H1 (cell line): Measurements from ENCODE around the gene ESR1. TPM values are rescaled to one million over a fixed set of nuclear protein-coding genes. Genes with fewer than 3 reads are reported as not detected.

Experiments used
- CTCF ChIA-PET: fragments of 300-600 bp; sonication (Branson Sonifier 250); formaldehyde crosslinking; loops from one replicate; lab custom pipeline; 2021; ENCODE audit not compliant: partially characterized antibody; lab: Charles Lee
- POLR2A ChIA-PET: fragments of 300-600 bp; sonication (Branson Sonifier 250); formaldehyde crosslinking; loops from one replicate; lab custom pipeline; 2021; ENCODE audit warnings: inconsistent platforms; ENCODE audit not compliant: partially characterized antibody; lab: Charles Lee
- DNase-seq, 2 experiments: peaks; one replicate each; pipeline versions ENCODE4 v3.0.0 to v3.0.0-alpha.2; 2010 to 2022; ENCODE audit warnings: low spot score in 2 of 2, low read depth in 1 of 2, mixed read lengths in 1 of 2
- FAIRE-seq: peaks from 2 replicates; lab custom pipeline; 2011; peaks lifted over from hg19 to GRCh38; lab: Jason Lieb, UNC
- H2AFZ ChIP-seq: 2 replicates; pipeline ENCODE4 v1.8.1; 2012; ENCODE audit warnings: low read length, inconsistent platforms
- H2AK5ac ChIP-seq: 2 replicates; pipeline ENCODE4 v1.6.1; 2013; ENCODE audit warnings: low read depth, low read length
- H2BK120ac ChIP-seq: replicated peaks from 2 replicates; pipeline ENCODE3; 2013; ENCODE audit warnings: low read depth, low read length, inconsistent platforms
- H2BK12ac ChIP-seq: 2 replicates; pipeline ENCODE4 v1.6.1; 2013; ENCODE audit warnings: low read depth, low read length
- H2BK15ac ChIP-seq: 2 replicates; pipeline ENCODE4 v1.6.1; 2013; ENCODE audit warnings: low read length
- H2BK20ac ChIP-seq: 2 replicates; pipeline ENCODE4 v1.6.1; 2013; ENCODE audit warnings: low read length
- H2BK5ac ChIP-seq: 2 replicates; pipeline ENCODE4 v1.6.1; 2013; ENCODE audit warnings: low read depth, low read length
- H3K14ac ChIP-seq: 2 replicates; pipeline ENCODE4 v1.6.1; 2013; ENCODE audit warnings: inconsistent platforms; ENCODE audit not compliant: insufficient read length
- H3K18ac ChIP-seq: 2 replicates; pipeline ENCODE4 v1.6.1; 2013; ENCODE audit warnings: low read length; ENCODE audit errors: extremely low read depth
- H3K23ac ChIP-seq: 2 replicates; pipeline ENCODE4 v1.6.1; 2013; ENCODE audit warnings: inconsistent platforms; ENCODE audit not compliant: insufficient read length
- H3K23me2 ChIP-seq: 2 replicates; pipeline ENCODE4 v1.6.1; 2013; ENCODE audit warnings: low read depth, low read length
- H3K27ac ChIP-seq: 2 replicates; pipeline ENCODE4 v1.6.1; 2011; ENCODE audit warnings: low read depth, low read length, inconsistent platforms
- H3K27me3 ChIP-seq, 4 experiments: replicated peaks in 1 of 4; 1 replicate in 1 of 4; 2 replicates in 3 of 4; pipeline versions ENCODE4 v1.6.1 to v1.8.1; 2011 to 2013; ENCODE audit warnings: low read length in 3 of 4, mild to moderate bottlenecking in 3 of 4, inconsistent platforms in 2 of 4, mixed read lengths in 2 of 4, moderate library complexity in 1 of 4; ENCODE audit not compliant: control insufficient read depth in 3 of 4, insufficient read depth in 3 of 4; ENCODE audit errors: extremely low read depth in 1 of 4
- H3K36me3 ChIP-seq, 4 experiments: 2 replicates each; pipeline versions ENCODE4 v1.6.1 to v1.8.1; 2011 to 2013; ENCODE audit warnings: mild to moderate bottlenecking in 4 of 4, low read length in 3 of 4, moderate library complexity in 2 of 4, control low read depth in 1 of 4, inconsistent platforms in 1 of 4; ENCODE audit not compliant: insufficient read depth in 4 of 4, control insufficient read depth in 2 of 4
- H3K4ac ChIP-seq: replicated peaks from 2 replicates; pipeline ENCODE3; 2013; ENCODE audit warnings: low read length, low read depth, mixed read lengths, inconsistent platforms; ENCODE audit not compliant: insufficient read length
- H3K4me1 ChIP-seq, 4 experiments: replicated peaks in 1 of 4; 1 replicate in 1 of 4; 2 replicates in 3 of 4; pipeline versions ENCODE4 v1.6.1 to v1.8.1; 2011 to 2013; ENCODE audit warnings: low read length in 3 of 4, inconsistent platforms in 2 of 4, mixed read lengths in 1 of 4; ENCODE audit not compliant: insufficient read depth in 4 of 4, control insufficient read depth in 3 of 4
- H3K4me2 ChIP-seq, 2 experiments: 2 replicates each; pipeline versions ENCODE4 v1.6.1 to v1.8.1; 2011 to 2013; ENCODE audit warnings: low read depth in 2 of 2, low read length in 2 of 2, control low read depth in 1 of 2, inconsistent platforms in 1 of 2, mild to moderate bottlenecking in 1 of 2; ENCODE audit not compliant: insufficient read depth in 1 of 2
- H3K4me3 ChIP-seq, 4 experiments: fragments of 200-600, 300-600 bp in 1 of 4; sonication (generic), shearing (Covaris generic), sonication (Bioruptor Twin) in 1 of 4; 2 replicates each; pipeline versions ENCODE4 v1.5.1 to v1.8.1; 2011 to 2016; ENCODE audit warnings: low read length in 4 of 4, low read depth in 3 of 4, control low read depth in 2 of 4, inconsistent platforms in 2 of 4, mild to moderate bottlenecking in 2 of 4, mixed read lengths in 1 of 4, moderate library complexity in 1 of 4; ENCODE audit not compliant: insufficient read depth in 2 of 4; ENCODE audit errors: extremely low read depth in 1 of 4
- H3K56ac ChIP-seq: replicated peaks from 2 replicates; pipeline ENCODE3; 2013; ENCODE audit warnings: low read depth, mild to moderate bottlenecking, mixed read lengths, low read length, inconsistent platforms; ENCODE audit not compliant: insufficient read length
- H3K79me1 ChIP-seq: 2 replicates; pipeline ENCODE4 v1.6.1; 2013; ENCODE audit warnings: low read depth, low read length, control low read depth
- H3K79me2 ChIP-seq, 2 experiments: 2 replicates each; pipeline versions ENCODE4 v1.6.1 to v1.8.1; 2012 to 2013; ENCODE audit warnings: low read length in 2 of 2, mild to moderate bottlenecking in 2 of 2, inconsistent platforms in 1 of 2; ENCODE audit not compliant: insufficient read depth in 2 of 2, control insufficient read depth in 1 of 2
- H3K9ac ChIP-seq, 4 experiments: replicated peaks in 1 of 4; 1 replicate in 1 of 4; 2 replicates in 3 of 4; pipeline versions ENCODE4 v1.6.1 to v1.8.1; 2011 to 2013; ENCODE audit warnings: low read depth in 3 of 4, low read length in 3 of 4, control low read depth in 2 of 4, mild to moderate bottlenecking in 2 of 4, moderate library complexity in 2 of 4, inconsistent platforms in 1 of 4; ENCODE audit errors: extremely low read depth in 1 of 4
- H3K9me3 ChIP-seq, 2 experiments: 2 replicates each; pipeline versions ENCODE4 v1.6.1 to v1.8.1; 2012 to 2013; ENCODE audit warnings: mild to moderate bottlenecking in 2 of 2, moderate library complexity in 2 of 2, control low read depth in 1 of 2, inconsistent platforms in 1 of 2, low read depth in 1 of 2, low read length in 1 of 2, mixed read lengths in 1 of 2; ENCODE audit not compliant: insufficient read depth in 2 of 2
- H4K20me1 ChIP-seq, 2 experiments: replicated peaks in 1 of 2; 2 replicates each; pipeline versions ENCODE3 to v1.8.1; 2011 to 2013; ENCODE audit warnings: inconsistent platforms in 2 of 2, low read length in 2 of 2, mild to moderate bottlenecking in 1 of 2; ENCODE audit not compliant: insufficient read depth in 2 of 2, control insufficient read depth in 1 of 2
- H4K5ac ChIP-seq: 2 replicates; pipeline ENCODE4 v1.6.1; 2013; ENCODE audit warnings: low read length, low read depth, mixed read lengths, inconsistent platforms; ENCODE audit not compliant: insufficient read length
- H4K8ac ChIP-seq: 2 replicates; pipeline ENCODE4 v1.8.0; 2013; ENCODE audit warnings: mild to moderate bottlenecking, moderate library complexity, low read length, inconsistent platforms; ENCODE audit not compliant: insufficient read depth; ENCODE audit errors: extremely low read depth
- H4K91ac ChIP-seq: replicated peaks from 2 replicates; pipeline ENCODE3; 2013; ENCODE audit warnings: low read length, mixed read lengths, inconsistent platforms; ENCODE audit not compliant: insufficient read length
- BRCA1 ChIP-seq: IDR thresholded peaks from 2 replicates; pipeline ENCODE4 v1.6.1; 2012; ENCODE audit warnings: low read depth, low read length, improper control_type of control experiment
- WGBS, 2 experiments: shearing (Covaris generic) in 1 of 2; methylation state at CpG; one replicate each; pipeline versions ENCODE4 v1.1.6 to v1.1.7; 2013 to 2015; ENCODE audit warnings: low lambda C conversion rate in 2 of 2, mixed read lengths in 2 of 2, inconsistent platforms in 1 of 2, low coverage in 1 of 2, missing lambda C conversion rate in 1 of 2; ENCODE audit not compliant: insufficient replicate concordance in 2 of 2, insufficient coverage in 1 of 2, insufficient read length in 1 of 2; ENCODE audit errors: extremely low coverage in 1 of 2, missing lambda C conversion rate in 1 of 2; 5-methylcytosine and 5-hydroxymethylcytosine counted together
- polyA plus RNA-seq, 7 experiments: library from polyadenylated mRNA; depleted of rRNA in 3 of 7; stranded (reverse) in 5 of 7; unstranded in 2 of 7; fragments of >200 nt in 5 of 7; fragments of 200-250 nt in 2 of 7; gene quantifications; 1 replicate in 5 of 7; 2 replicates in 1 of 7; 4 replicates in 1 of 7; pipeline versions ENCODE4 v1.2.1 to v1.2.3, GENCODE V29; 2011 to 2013; ENCODE audit warnings: missing spikeins in 2 of 7, mixed read lengths in 2 of 7
- total RNA-seq: library from RNA; stranded (reverse); fragmentation: NEBNext Ultra II Directional; extraction: Animal tissue kit (Norgen Biotek cat#: 25700); gene quantifications from 2 replicates; pipeline ENCODE4 v1.2.1, GENCODE V29; 2021

Gene ESR1
- total and polyA plus RNA-seq, 2 of the 8 experiments (the other 6 are each of a cell fraction or from before 2014, with no cell fraction given), result 0.03 to 0.17 TPM

GRCh38 chr6:151811081-151811480, 3.6 kb downstream of the ESR1 start:
- Histone ChIP-seq H3K9me3 (no peaks in the 10 kb centered on the region), H4K91ac (no peak overlapping the region), H2AK5ac (no peak overlapping the region), H3K18ac (no peak overlapping the region), H4K20me1 (peaks cover 0 to 1% of the 10 kb centered on the region in 2 experiments), H3K79me1 (no peaks in the 10 kb centered on the region), H3K14ac (no peak overlapping the region), H3K79me2 (no peaks in the 10 kb centered on the region), H2BK120ac (no peak overlapping the region), H3K4me1 (peaks cover 0 to 9% (median 5%) of the 10 kb centered on the region in 4 experiments; a peak in 4 of 7 replicates), H3K4me2 (no peak overlapping the region), H3K4ac (no peak overlapping the region), H3K36me3 (peaks cover 0 to 2% (median 0%) of the 10 kb centered on the region in 4 experiments; a peak in 1 of 8 replicates), H3K56ac (peak overlapping the region; percentile 37), H2BK15ac (no peak overlapping the region), H3K23ac (no peak overlapping the region), H3K9ac (no peak overlapping the region), H3K23me2 (peaks cover 18% of the 10 kb centered on the region; the same call in 1 of the 2 replicates), H2BK12ac (no peak overlapping the region), H3K4me3 (no peak overlapping the region), H3K27ac (no peak overlapping the region), H2BK5ac (no peak overlapping the region), H2BK20ac (no peak overlapping the region), H4K8ac (no peak overlapping the region), H3K27me3 (peaks cover 20 to 39% (median 32%) of the 10 kb centered on the region in 4 experiments), H4K5ac (no peak overlapping the region), H2AFZ (no peak overlapping the region)
- no peak for TF ChIP-seq BRCA1
- ChIA-PET CTCF (no interaction called here), POLR2A (no interaction called here)
- 83% methylated on average over 2 of the region's 2 CpGs; no CpG with 5 or more reads in 1 of the 2 experiments for WGBS, 2 experiments
- FAIRE-seq (no peak), DNase-seq (no peak)
